ENCODE results near the gene CTSK.
"Not testable (repeated sequence)": the region's sequence is repeated elsewhere in the genome, so short reads cannot be mapped to it uniquely, and the experiment has no call there.

CTSK gene

DNA sequence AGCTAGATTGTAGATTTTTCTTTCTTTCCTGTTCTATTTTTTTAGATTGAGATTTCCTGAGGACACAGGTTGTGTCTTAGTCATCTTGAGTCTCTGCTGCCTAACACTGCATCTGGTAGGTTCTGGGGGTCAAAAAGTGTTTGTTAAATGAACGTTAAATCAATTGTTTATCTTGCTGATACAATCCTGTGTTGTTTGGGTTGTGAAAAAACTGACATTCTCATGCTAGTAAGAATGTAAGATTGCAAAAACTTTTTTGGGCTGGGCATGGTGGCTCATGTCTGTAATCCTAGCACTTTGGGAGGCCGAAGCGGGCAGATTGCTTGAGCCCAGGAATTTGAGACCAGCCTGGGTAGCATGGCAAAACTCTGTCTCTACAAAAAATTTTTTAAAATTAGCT, 3.4 kb downstream of the CTSK start:
- DNase-seq: no peak

GRCh38 chr1:150799089-150799488, 9.0 kb downstream of the CTSK start:
- no peak for DNase-seq

GRCh38 chr1:150798525-150798924, 9.5 kb downstream of the CTSK start:
- no peak for DNase-seq

- no peak for DNase-seq
Observed at GRCh38 chr1:150796374-150796773, 11.7 kb downstream of the CTSK start.

DNA sequence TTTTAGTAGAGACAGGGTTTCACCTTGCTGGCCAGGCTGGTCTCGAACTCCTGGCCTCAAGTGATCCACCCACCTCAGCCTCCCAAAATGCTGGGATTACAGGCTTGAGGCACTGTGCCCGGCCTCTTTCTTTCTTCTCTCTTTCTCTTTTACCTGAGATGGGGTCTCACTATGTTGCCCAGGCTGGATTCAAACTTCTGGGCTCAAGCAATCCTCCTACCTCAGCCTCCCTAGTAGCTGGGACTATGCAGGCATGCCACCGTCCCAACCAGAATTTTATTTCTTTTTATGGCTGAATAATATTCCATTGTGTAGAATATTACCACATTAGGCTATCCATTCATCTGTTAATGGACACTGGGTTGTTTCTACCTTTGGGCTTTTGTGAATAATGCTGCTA, 14.3 kb downstream of the CTSK start:
- not testable (repeated sequence) for DNase-seq

DNA sequence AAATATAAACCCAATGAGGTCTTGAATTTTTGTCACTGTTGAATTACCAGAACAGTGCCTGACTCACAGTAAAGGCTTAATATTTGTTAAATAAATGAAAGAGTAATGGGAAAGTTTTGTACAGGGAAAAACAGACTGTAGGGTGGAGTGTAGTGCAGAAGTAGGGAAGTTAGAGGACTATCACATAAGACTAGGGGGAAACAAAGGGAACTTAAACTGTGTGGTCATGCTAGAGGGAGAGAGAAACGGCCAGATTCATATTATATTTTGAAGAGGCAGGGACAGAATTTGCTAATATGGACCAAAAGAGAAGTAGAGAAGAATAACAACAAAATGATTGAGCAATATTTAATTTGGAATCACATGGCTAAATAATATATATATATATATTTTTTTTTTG, 14.8 kb downstream of the CTSK start:
- no peak for DNase-seq

GRCh38 chr1:150791585-150791984, 16.5 kb downstream of the CTSK start:
- DNase-seq: no peak

DNA sequence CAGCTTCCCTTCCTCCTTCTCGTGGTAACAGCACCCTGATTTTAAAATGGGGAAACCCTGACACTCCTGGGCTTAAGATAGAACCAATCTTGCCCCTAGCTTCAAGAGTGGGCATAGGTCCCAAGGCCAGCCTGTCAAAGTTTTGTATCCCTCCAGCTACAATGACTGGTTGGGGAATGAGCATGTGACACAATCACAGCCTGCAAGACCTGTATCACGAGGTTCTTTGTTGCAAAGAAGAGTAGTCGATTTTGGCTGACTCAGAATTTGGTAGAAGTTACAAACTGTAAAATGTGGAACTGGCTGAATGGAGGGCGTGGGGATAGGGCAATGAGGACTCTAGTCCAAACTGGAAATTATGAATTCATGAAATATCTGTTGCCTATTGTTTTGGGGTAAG, 18.7 kb downstream of the CTSK start:
- DNase-seq: no peak

DNA sequence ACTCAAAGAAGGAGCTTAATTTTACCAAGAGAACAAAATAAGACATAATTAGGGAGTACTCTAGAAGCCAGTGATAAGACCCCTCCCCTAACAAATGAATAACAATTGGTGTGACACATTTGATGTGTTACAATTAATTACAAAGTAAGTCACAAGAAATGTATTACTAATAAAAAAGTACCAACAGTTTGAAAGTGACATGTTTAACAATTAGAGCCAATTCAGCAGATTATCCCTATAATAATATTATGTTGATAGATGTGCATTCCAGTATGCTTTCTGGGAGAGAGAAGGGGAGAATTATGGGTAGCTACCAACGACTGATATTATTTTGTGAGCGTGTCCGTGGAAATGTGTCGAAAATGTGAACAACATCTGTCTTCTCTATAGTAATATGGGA, 19.1 kb downstream of the CTSK start:
- no peak for DNase-seq

GRCh38 chr1:150787455-150787854, 20.6 kb downstream of the CTSK start:
- DNase-seq: no peak

GRCh38 chr1:150780510-150780909, 27.6 kb downstream of the CTSK start:
- DNase-seq: no peak

- no peak for DNase-seq
Observed at GRCh38 chr1:150778409-150778808, 29.7 kb downstream of the CTSK start.

DNA sequence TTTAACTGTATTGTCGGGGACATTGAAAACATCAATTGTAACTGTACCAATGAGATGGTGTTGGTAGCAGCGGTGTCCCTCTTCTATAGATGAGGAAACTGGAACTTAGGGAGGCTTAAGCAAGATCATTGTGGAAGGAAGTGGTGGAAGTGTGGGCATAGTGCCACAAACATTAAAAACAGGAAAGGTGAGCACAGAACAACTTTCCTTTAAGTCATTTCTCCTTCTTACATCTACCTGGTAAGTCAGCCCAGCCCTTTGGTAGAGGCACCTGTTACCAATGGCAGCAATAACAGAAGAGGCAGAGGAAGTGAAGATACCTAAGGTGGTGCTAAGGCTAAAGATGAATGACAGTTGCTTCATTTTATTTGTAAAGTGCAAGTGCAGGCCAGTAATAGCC, 30.5 kb downstream of the CTSK start:
- no peak for DNase-seq

DNA sequence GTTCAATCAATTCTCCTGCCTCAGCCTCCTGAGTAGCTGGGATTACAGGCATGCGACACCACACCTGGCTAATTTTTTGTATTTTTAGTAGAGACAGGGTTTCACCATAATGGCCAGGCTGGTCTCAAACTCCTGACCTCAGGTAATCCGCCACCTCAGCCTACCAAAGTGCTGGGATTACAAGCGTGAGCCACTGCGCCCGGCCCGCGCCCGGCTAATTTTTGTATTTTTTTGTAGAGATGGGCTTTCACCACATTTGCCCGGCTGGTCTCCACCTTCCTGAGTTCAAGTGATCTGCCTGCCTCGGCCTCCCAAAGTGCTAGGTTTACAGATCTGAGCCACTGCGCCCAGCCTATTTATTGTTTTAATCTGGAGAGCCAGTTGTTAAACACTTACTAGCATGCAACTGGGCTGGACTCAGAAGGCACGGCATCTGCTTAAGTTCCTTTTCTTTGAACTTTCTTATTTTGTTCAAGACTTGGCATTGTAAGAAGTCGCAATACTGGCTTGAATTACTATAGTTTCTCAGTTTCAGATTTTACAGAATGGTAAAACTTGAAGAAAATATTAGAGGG, 32.0 kb downstream of the CTSK start:
- DNase-seq: not testable (repeated sequence)

GRCh38 chr1:150775276-150775675, 32.8 kb downstream of the CTSK start:
- DNase-seq: no peak

DNA sequence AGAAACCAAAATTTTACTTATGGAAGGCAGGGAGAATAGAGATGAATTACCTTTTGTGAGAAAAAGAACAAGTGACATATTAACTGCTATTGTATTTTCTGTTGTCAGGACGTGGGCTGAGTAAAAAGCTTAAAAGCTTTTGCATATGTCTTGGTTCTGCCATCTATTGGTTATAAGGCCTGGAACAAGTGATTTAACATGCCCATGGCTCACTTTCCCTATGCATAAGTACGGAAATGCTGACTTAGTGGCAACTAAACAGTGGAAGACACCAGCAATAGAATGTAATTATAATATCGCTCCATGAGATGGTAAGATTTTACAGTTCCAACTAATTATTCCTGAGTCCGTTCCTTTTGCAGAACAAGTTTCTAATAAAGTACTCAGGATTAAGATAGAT, 35.7 kb downstream of the CTSK start:
- no peak for DNase-seq

- not testable (repeated sequence) for DNase-seq
Observed at GRCh38 chr1:150767704-150768103, 40.4 kb downstream of the CTSK start.

DNA sequence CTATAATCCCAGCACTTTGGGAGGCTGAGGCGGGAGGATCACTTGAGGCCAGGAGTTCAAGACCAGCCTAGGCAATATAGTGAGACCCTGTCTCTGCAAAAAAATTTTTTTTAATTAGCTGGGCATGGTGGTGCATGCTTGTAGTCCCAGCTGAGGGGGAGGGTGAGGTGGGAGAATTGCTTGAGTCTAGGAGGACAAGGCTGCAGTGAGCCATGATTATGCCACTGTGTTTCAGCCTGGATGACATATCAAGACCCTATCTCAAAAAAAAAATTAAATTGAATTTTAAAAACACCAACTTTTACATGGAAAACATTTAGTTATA, 42.1 kb downstream of the CTSK start:
- not testable (repeated sequence) for DNase-seq

- no peak for DNase-seq
Observed at GRCh38 chr1:150765296-150765976, 42.6 kb downstream of the CTSK start, which contains the start of gene CTSS. TSS of gene CTSS (minus strand) at chr1:150765778. CDS start at chr1:150764763, 1,015 bp downstream.

- no peak for DNase-seq
Observed at GRCh38 chr1:150764617-150765101, 43.4 kb downstream of the CTSK start.

- no peak for DNase-seq
Observed at GRCh38 chr1:150763018-150763417, 45.0 kb downstream of the CTSK start.

GRCh38 chr1:150762552-150762951, 45.5 kb downstream of the CTSK start:
- DNase-seq: no peak

DNA sequence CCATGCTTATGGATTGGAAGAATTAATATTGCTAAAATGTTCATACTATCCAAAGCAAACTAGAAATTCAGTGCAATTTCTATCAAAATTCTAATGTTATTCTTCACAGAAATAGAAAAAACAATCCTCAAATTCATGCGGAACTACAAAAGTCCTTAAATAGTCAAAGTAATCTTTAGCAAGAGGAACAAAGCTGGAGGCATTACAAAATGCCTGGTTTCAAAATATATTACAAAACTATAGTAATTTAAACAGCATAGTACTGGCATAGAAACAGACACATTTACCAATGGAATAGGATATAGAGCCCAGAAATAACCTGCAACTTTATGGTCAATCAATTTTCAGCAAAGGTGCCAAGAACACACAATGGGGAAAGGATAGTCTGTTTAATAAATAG, 46.3 kb downstream of the CTSK start:
- no peak for DNase-seq

- DNase-seq: no peak
Observed at GRCh38 chr1:150760013-150760412, 48.0 kb downstream of the CTSK start.

- DNase-seq: no peak
Observed at GRCh38 chr1:150753416-150753815, 54.6 kb downstream of the CTSK start.

All from activated CD4-positive, alpha-beta T cell treated with anti-CD3 and anti-CD28 coated beads, Interleukin-2, amount 50 U/mL, for 1 hour (primary cell).